Stimulated activated memory B cell treated with anti-CD40 and anti-IgM and Interleukin-4, amounts not matched to agents 10 μg/mL and 1 μg/mL and 100 μg/mL, for 72 hours (primary cell): ENCODE measurements around the gene CHPF2.
A peak's percentile ranks its signal among the peaks of the same experiment; 100 is the strongest.

ENCODE experiments used
- ATAC-seq: fragments of 150-1000 bp; cut with Tn5 transposase; 2 replicates; pipeline ENCODE4 v1.10.0; 2021
- H3K27ac Mint-ChIP-seq: one replicate; pipeline ENCODE4 v1.8.0; 2022; ENCODE audit warnings: mild to moderate bottlenecking, mixed read lengths
- H3K27me3 Mint-ChIP-seq: one replicate; pipeline ENCODE4 v1.8.0; 2022; ENCODE audit warnings: mixed read lengths
- H3K36me3 Mint-ChIP-seq: one replicate; pipeline ENCODE4 v1.8.0; 2022; ENCODE audit warnings: mixed read lengths
- H3K4me1 Mint-ChIP-seq: one replicate; pipeline ENCODE4 v1.8.0; 2022; ENCODE audit warnings: mixed read lengths
- H3K4me3 Mint-ChIP-seq: one replicate; pipeline ENCODE4 v1.8.0; 2022; ENCODE audit warnings: mild to moderate bottlenecking, moderate library complexity, mixed read lengths
- H3K9me3 Mint-ChIP-seq: one replicate; pipeline ENCODE4 v1.8.0; 2022; ENCODE audit warnings: mixed read lengths

The CHPF2 gene

DNA sequence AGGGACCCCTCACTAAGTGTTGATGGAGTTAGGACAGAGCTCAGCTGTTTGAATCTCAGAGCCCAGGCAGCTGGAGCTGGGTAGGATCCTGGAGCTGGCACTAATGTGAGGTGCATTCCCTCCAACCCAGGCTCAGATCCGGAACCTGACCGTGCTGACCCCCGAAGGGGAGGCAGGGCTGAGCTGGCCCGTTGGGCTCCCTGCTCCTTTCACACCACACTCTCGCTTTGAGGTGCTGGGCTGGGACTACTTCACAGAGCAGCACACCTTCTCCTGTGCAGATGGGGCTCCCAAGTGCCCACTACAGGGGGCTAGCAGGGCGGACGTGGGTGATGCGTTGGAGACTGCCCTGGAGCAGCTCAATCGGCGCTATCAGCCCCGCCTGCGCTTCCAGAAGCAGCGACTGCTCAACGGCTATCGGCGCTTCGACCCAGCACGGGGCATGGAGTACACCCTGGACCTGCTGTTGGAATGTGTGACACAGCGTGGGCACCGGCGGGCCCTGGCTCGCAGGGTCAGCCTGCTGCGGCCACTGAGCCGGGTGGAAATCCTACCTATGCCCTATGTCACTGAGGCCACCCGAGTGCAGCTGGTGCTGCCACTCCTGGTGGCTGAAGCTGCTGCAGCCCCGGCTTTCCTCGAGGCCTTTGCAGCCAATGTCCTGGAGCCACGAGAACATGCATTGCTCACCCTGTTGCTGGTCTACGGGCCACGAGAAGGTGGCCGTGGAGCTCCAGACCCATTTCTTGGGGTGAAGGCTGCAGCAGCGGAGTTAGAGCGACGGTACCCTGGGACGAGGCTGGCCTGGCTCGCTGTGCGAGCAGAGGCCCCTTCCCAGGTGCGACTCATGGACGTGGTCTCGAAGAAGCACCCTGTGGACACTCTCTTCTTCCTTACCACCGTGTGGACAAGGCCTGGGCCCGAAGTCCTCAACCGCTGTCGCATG, 5.2 kb downstream of the CHPF2 start:
- H3K27me3 Mint-ChIP-seq: no peaks in the 10 kb centered on the region
- no peak overlapping the region for H3K27ac Mint-ChIP-seq
- H3K4me1 Mint-ChIP-seq: peaks cover 37% of the 10 kb centered on the region
- H3K36me3 Mint-ChIP-seq: peaks cover 27% of the 10 kb centered on the region
- no peak overlapping the region for H3K4me3 Mint-ChIP-seq
- no peak for ATAC-seq
- H3K9me3 Mint-ChIP-seq: no peaks in the 10 kb centered on the region

GRCh38 chr7:151238190-151238810, 6.0 kb downstream of the CHPF2 start:
- Mint-ChIP-seq H3K4me1 (peaks cover 38% of the 10 kb centered on the region), H3K4me3 (no peak overlapping the region), H3K27me3 (peaks cover 6% of the 10 kb centered on the region), H3K27ac (no peak overlapping the region), H3K36me3 (peaks cover 27% of the 10 kb centered on the region), H3K9me3 (no peaks in the 10 kb centered on the region)
- ATAC-seq: no peak

DNA sequence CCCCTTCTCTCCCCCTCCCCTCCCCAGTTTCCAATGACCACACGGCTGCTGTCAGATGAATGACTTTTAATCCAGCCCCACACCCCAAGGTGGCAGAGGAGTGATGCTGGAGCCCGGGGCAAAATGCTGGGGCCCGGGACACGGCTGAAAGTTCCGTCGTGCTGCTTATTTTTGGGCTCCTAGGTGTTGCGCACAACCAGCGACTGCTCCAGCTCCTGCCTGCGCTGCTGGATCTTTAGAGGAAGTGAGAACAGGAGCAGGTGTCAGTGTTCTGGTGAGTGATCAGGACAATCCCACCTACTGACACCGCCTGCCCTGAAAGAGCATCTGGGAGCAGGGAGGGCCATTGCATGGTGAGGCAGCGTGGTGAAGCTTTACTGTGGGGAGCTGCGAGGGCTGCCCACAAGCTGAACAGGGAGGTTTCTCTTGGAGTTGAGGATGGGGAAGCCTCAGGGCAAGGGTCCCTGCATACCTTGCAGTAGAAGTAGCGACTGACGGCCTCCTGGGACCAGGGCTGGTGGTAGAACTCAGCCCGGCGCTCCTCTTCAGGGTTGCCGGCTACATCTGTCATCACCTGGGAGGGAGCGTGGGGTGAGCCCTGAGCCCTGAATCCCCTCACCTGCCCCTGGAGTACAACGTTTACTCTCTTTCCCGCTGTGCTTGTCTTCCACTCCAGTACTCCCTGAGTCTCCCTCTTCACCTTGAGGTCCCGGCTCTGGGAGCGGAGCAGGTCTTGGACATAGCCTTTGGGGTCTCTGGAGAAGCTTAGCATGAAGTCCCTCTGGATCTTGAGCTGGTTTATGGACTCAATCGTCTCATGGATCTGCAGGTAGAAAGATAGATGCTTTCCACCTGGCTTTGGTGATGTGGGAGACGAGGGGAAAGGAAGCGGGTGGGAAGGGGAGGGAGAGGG, 6.9 kb downstream of the CHPF2 start:
- no peak overlapping the region for H3K27ac Mint-ChIP-seq
- no peak overlapping the region for H3K4me3 Mint-ChIP-seq
- ATAC-seq: no peak
- H3K9me3 Mint-ChIP-seq: no peaks in the 10 kb centered on the region
- H3K27me3 Mint-ChIP-seq: peaks cover 15% of the 10 kb centered on the region
- H3K36me3 Mint-ChIP-seq: peaks cover 27% of the 10 kb centered on the region
- peaks cover 38% of the 10 kb centered on the region for H3K4me1 Mint-ChIP-seq

- Mint-ChIP-seq H3K36me3 (peaks cover 27% of the 10 kb centered on the region), H3K4me3 (no peak overlapping the region), H3K4me1 (peaks cover 41% of the 10 kb centered on the region), H3K27me3 (peaks cover 16% of the 10 kb centered on the region), H3K27ac (no peak overlapping the region), H3K9me3 (no peaks in the 10 kb centered on the region)
- ATAC-seq: no peak
These were observed 7.7 kb downstream of the CHPF2 start for GRCh38 chr7:151239837-151240459.

- ATAC-seq: no peak
- Mint-ChIP-seq H3K27ac (no peak overlapping the region), H3K9me3 (no peaks in the 10 kb centered on the region)
These were observed 8.3 kb downstream of the CHPF2 start for GRCh38 chr7:151240536-151240935.

DNA sequence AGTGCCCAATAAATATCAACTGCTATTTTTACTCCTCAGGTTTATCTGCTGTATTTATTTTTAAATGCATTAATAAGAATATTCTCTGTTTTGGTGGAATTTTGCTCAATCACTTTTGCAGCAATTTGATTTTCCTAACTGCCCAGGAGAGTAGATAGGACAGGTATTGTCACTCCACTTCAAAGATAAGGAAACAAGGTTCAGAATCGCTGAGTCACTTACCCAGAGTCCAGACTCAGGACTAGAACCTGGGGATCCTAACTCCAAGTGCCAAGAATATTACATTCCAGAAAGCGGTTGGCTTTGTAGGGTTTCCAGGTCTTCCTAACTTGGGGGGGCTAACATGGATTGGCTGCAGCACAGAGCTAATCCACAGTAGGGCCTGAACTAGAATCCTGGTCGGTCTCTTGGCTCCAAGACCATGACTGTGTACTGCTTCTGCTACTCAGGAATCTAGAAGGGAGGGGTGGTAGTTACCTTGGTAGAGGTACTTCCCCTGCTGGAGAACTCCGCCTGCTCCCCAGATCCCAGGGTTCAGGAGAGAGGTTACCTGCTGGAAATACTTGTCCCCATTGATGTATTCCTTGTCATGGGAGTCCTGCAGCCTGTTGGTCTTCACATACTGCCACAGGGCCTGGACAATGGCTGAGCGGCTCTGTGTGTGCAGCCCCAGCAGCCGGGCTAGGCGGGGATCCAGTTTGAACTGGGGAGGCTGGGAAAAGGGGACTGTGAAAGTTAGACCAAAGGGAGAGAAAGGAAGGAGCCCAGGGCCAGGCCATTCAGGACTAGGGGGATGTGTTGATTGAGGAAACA, 8.9 kb downstream of the CHPF2 start:
- peaks cover 26% of the 10 kb centered on the region for H3K36me3 Mint-ChIP-seq
- H3K27me3 Mint-ChIP-seq: peaks cover 21% of the 10 kb centered on the region

More at GRCh38 chr7:151240536-151240935, 8.3 kb downstream of the CHPF2 start:
- Mint-ChIP-seq H3K4me3 (no peak overlapping the region), H3K36me3 (peaks cover 27% of the 10 kb centered on the region), H3K4me1 (peaks cover 36% of the 10 kb centered on the region), H3K27me3 (peaks cover 16% of the 10 kb centered on the region)

DNA sequence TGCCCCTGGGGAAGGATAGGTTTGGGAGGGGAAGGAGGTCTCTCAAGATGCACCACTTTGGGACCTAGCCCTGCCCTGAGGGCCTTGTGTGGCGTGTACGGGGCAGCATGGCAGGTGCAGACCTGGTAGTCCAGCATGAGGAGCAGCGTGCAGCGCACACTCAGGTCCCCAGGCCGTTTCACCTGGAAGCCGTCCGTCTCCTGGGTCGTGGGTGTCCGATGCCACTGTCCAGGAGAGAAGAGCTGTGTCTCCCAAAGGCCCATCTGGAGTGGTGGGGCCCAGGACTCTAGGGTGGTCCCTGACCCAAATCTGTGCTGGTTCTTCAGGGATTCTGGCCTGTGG, 9.4 kb downstream of the CHPF2 start:
- Mint-ChIP-seq H3K36me3 (peaks cover 20% of the 10 kb centered on the region), H3K4me3 (no peak overlapping the region), H3K9me3 (no peaks in the 10 kb centered on the region), H3K4me1 (peaks cover 37% of the 10 kb centered on the region), H3K27me3 (peaks cover 27% of the 10 kb centered on the region), H3K27ac (no peak overlapping the region)
- ATAC-seq: no peak

More for the DNA sequence above, 8.9 kb downstream of the CHPF2 start:
- H3K4me3 Mint-ChIP-seq: no peak overlapping the region
- H3K9me3 Mint-ChIP-seq: no peaks in the 10 kb centered on the region
- peaks cover 35% of the 10 kb centered on the region for H3K4me1 Mint-ChIP-seq
- no peak overlapping the region for H3K27ac Mint-ChIP-seq
- no peak for ATAC-seq

DNA sequence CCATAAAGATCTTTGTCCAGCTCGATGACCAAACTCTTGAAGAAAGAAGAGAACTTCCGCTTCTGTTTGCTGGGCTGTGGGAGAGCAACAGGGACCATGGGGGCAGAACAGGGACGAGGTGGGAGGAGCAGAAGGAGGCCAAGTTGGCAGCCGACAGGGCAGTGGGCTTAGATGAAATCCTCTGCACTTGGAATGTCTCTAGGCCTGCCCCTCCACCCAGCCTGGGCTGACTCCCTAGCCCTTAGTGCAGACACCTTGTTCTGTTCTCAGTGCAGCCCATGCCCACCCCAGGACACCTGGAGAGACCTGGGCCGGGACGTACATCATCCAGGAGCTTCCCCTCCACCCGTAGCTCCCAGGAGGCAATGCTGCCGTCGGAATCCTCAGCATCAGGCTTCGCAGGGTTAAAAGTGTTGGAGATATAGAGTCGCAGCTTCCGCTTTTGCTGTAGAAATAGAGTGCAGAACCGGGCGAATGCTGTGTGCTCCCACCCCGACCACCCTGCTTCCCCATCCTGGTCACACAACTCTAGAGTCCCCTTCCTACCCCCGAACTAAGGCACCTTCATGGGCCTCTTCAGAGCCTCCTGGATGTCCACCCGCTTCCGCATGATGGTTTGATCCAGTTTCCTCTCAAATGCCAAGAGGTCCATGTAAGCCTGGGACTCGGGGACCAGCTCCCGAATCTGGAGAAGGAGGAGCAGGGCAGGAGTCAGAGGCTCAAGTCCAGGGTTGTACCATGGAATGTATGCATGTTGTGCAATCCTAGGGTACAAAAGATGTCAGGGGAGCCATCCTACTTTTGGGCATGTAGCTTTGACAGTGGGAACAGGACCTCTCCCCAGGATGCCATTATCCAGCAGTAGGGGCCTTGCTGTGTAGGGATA, 10.1 kb downstream of the CHPF2 start:
- Mint-ChIP-seq H3K27me3 (peaks cover 33% of the 10 kb centered on the region), H3K36me3 (peaks cover 16% of the 10 kb centered on the region), H3K4me1 (peaks cover 40% of the 10 kb centered on the region), H3K9me3 (no peaks in the 10 kb centered on the region), H3K4me3 (no peak overlapping the region), H3K27ac (no peak overlapping the region)
- ATAC-seq: no peak

GRCh38 chr7:151243045-151243349, 10.7 kb downstream of the CHPF2 start:
- no peak for ATAC-seq
- H3K9me3 Mint-ChIP-seq: no peaks in the 10 kb centered on the region
- peaks cover 46% of the 10 kb centered on the region for H3K4me1 Mint-ChIP-seq
- peak overlapping the region; percentile 67 for H3K4me3 Mint-ChIP-seq
- peaks cover 16% of the 10 kb centered on the region for H3K36me3 Mint-ChIP-seq
- H3K27ac Mint-ChIP-seq: no peak overlapping the region
- peaks cover 39% of the 10 kb centered on the region for H3K27me3 Mint-ChIP-seq

GRCh38 chr7:151243408-151244195, 11.3 kb downstream of the CHPF2 start:
- Mint-ChIP-seq H3K4me3 (peak overlapping the region; percentile 67), H3K9me3 (no peaks in the 10 kb centered on the region), H3K27ac (peak overlapping the region; percentile 15), H3K27me3 (peaks cover 45% of the 10 kb centered on the region), H3K4me1 (peaks cover 52% of the 10 kb centered on the region), H3K36me3 (peaks cover 16% of the 10 kb centered on the region)
- peak; percentile 3 for ATAC-seq

DNA sequence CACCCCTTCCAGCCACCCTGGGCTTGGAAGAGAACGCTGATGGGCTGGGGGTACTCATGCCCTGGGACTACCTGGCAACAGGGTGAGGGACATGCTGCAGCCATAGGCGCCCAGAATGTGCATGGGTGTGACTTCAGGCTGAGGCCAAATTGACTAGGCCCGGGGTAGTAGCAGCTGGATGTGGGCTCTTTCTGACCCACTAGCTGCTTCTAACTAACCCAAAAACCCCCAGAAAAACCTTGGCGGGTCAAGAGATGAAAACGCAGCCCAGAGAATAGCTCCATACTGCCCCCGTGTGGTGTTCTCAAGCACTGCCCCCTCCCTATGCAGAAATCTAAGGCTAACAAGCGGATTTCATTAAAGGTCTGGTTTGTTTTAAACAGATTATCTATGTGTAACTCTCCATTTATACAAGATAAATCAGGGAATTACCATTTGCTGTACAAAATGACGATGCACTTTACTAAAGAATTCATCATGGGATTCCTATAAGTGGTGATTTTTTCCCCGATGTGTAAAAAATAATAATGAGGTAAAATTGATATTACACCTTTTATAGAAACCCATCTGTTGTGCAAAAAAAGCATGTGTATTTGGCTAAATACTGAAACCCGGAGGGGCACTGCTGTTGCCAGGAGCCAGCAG, 12.0 kb downstream of the CHPF2 start:
- Mint-ChIP-seq H3K27ac (no peak overlapping the region), H3K9me3 (no peaks in the 10 kb centered on the region), H3K4me1 (peaks cover 51% of the 10 kb centered on the region), H3K36me3 (peaks cover 10% of the 10 kb centered on the region), H3K27me3 (peaks cover 52% of the 10 kb centered on the region), H3K4me3 (peak overlapping the region; percentile 67)
- no peak for ATAC-seq

- H3K4me3 Mint-ChIP-seq: peak overlapping the region; percentile 54
- H3K9me3 Mint-ChIP-seq: no peaks in the 10 kb centered on the region
- no peak overlapping the region for H3K27ac Mint-ChIP-seq
- H3K27me3 Mint-ChIP-seq: peaks cover 58% of the 10 kb centered on the region
- peaks cover 51% of the 10 kb centered on the region for H3K4me1 Mint-ChIP-seq
- no peak for ATAC-seq
- peaks cover 4% of the 10 kb centered on the region for H3K36me3 Mint-ChIP-seq
These were observed 12.6 kb downstream of the CHPF2 start for GRCh38 chr7:151244841-151245346.
